GM12801 (cell line): Measurements from ENCODE around the gene XRN2.

Experiments
- CTCF ChIP-seq: IDR thresholded peaks from one replicate; pipeline ENCODE4 v1.5.1; 2011; ENCODE audit warnings: control low read depth; ENCODE audit not compliant: insufficient read length; ENCODE audit errors: extremely low read depth

The XRN2 gene

GRCh38 chr20:21424846-21425245 lies 121.7 kb downstream of the XRN2 start:
- no peak for TF ChIP-seq CTCF

GRCh38 chr20:21430020-21430419 lies 126.9 kb downstream of the XRN2 start:
- no peak for TF ChIP-seq CTCF

GRCh38 chr20:21432911-21433310 lies 129.8 kb downstream of the XRN2 start:
- no peak for TF ChIP-seq CTCF

GRCh38 chr20:21433329-21433890 lies 130.3 kb downstream of the XRN2 start:
- no peak for TF ChIP-seq CTCF

GRCh38 chr20:21435576-21435975 lies 132.4 kb downstream of the XRN2 start:
- TF ChIP-seq CTCF = no peak

DNA sequence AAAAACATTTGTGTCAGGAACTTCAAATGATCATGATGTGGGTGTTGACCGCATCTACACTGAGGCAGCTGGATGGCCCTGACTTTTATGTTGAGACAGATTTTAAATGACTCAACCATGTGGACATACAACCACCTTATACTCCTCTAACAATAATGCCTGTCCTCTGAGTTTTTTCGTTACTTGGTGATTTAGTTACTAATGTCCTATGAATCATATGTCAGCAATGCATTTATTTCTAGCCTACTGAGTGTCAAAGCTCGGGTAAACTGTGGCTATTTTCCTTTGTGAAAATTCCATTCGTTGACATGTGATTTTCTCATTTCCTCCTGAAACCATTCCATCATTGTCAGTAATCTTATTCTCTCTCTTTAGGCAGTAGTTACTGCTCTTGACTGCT lies 133.1 kb downstream of the XRN2 start:
- no peak for TF ChIP-seq CTCF

DNA sequence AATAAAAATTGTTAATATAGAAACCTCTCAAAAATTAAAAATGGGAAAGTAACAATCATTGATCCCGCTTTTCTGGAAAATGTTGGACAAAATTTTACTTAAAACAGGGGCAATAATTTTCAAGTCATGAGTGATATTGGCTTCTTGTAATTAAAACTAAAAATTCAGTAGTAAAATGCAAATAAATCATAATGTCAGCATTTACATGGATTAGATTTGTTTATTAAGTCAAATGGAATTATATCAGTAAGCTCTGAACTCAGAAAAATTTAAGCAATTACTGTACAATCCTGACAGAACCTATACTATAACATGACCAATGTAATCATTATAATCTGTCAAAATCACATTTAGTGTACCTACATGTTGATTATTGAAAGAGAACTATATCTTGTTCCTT lies 134.1 kb downstream of the XRN2 start:
- TF ChIP-seq CTCF = no peak
